Lung (tissue), 12 donors: Measurements from ENCODE around the gene TRPT1. TPM values are rescaled to one million over a fixed set of nuclear protein-coding genes. Genes with fewer than 3 reads are reported as not detected.

Experiments used
- ATAC-seq: fragments of 200-7000 bp; cut with Tn5 transposase; one replicate; pipeline ENCODE4 v1.9.1; 2020; ENCODE audit warnings: moderate number of reproducible peaks; ENCODE audit not compliant: insufficient read depth, low FRiP score
- DNase-seq, 3 donors: peaks; one replicate each; pipeline ENCODE4 v3.0.0-alpha.2; 2013 to 2017
- H3K27ac ChIP-seq, 2 donors: one replicate each; pipeline ENCODE4 v1.5.1; 2013; ENCODE audit warnings: mild to moderate bottlenecking in 2 of 2, moderate library complexity in 2 of 2, control low read depth in 1 of 2, inconsistent platforms in 1 of 2, low read depth in 1 of 2, low read length in 1 of 2
- H3K27me3 ChIP-seq, 3 donors: one replicate each; pipeline ENCODE4 v1.5.1; 2013; ENCODE audit warnings: low read length in 2 of 3; ENCODE audit not compliant: control insufficient read depth in 3 of 3, insufficient read depth in 3 of 3
- H3K36me3 ChIP-seq, 4 donors: one replicate each; pipeline ENCODE4 v1.5.1; 2013; ENCODE audit warnings: low read length in 4 of 4, mild to moderate bottlenecking in 1 of 4, moderate library complexity in 1 of 4; ENCODE audit not compliant: control insufficient read depth in 4 of 4, insufficient read depth in 4 of 4
- H3K4me1 ChIP-seq, 5 donors: one replicate each; pipeline ENCODE4 v1.5.1; 2013; ENCODE audit warnings: low read length in 5 of 5, mild to moderate bottlenecking in 2 of 5, moderate library complexity in 1 of 5; ENCODE audit not compliant: control insufficient read depth in 5 of 5, insufficient read depth in 5 of 5
- H3K4me3 ChIP-seq: one replicate; pipeline ENCODE4 v1.5.1; 2013; ENCODE audit warnings: mild to moderate bottlenecking, control low read depth, moderate library complexity
- H3K9ac ChIP-seq, 2 donors: one replicate each; pipeline ENCODE4 v1.5.1; 2013; ENCODE audit warnings: low read length in 2 of 2, control low read depth in 1 of 2; ENCODE audit not compliant: insufficient read depth in 1 of 2
- H3K9me3 ChIP-seq, 4 donors: one replicate each; pipeline ENCODE4 v1.5.1; 2013; ENCODE audit warnings: low read length in 3 of 4, mild to moderate bottlenecking in 1 of 4, moderate library complexity in 1 of 4; ENCODE audit not compliant: control insufficient read depth in 4 of 4, insufficient read depth in 3 of 4
- whole genome bisulfite sequencing, 2 donors: extraction: QIAGEN DNeasy Blood & Tissue Kit; methylation state at CpG; one replicate each; pipeline ENCODE4 v1.1.7; 2013; 5-methylcytosine and 5-hydroxymethylcytosine counted together
- polyA plus RNA-seq, 2 donors: library from polyadenylated mRNA; stranded (reverse); fragments of 200-250 nt; gene quantifications; one replicate each; pipeline ENCODE4 v1.2.1, GENCODE V29; 2013
- total RNA-seq, 2 donors: library from RNA; depleted of rRNA in 1 of 2; stranded (reverse); fragments of >200 nt in 1 of 2; gene quantifications; one replicate each; pipeline ENCODE4 v1.2.1, GENCODE V29; 2014 to 2021
- TF ChIP-seq, protein P1 (sequence below): IDR thresholded peaks from 2 replicates; pipeline ENCODE4 v1.5.1; 2012; ENCODE audit warnings: mild to moderate bottlenecking; ENCODE audit errors: control extremely low read depth, extremely low read depth
- donor health status: control.
- donor health status: control.
- donor health status: Bipolar disorder and iron deficiency.
- donor health status: healthy.
- donor health status: DM: yes; HTN: yes; CAD: no.

TRPT1 gene
- total and polyA plus RNA-seq, 4 donors: 18.3 to 62.5 (median 34.3) TPM

DNA sequence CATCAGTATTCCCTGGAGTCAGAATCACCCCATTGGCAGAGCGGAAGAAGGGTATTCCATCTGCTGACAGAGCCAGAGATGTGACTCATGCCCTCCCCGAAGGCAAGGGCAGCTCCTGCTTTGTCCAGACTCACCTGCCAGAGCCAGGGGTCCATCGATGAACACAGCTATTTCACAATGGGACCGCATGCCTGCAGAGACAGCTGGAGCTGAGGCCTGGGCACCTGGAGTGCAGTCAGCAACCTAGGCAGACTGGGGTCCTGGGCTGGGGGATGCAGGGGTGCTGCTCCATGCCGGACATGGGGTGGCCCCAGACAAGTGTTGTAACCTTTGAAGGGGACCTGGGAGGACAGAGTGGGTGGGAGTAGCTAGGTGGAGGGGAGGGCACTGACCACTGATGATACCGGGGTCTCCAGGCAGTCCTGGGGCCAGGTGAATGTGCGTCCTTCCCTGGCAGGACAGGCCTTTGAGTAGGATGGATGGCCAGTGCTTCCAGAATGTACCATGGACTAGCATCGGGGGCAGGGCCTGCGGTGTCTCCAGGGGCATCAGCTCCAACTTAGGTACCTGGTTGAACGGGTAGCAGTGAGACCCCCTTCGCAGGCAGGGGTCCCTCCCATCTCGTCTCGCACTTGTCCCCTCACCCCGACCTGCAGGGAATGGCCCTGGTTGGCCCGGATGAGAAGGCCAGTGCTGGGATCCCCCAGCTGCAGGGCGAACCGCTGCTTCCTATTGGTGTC lies 1.7 kb downstream of the TRPT1 start:
- TF ChIP-seq, protein P1, sequence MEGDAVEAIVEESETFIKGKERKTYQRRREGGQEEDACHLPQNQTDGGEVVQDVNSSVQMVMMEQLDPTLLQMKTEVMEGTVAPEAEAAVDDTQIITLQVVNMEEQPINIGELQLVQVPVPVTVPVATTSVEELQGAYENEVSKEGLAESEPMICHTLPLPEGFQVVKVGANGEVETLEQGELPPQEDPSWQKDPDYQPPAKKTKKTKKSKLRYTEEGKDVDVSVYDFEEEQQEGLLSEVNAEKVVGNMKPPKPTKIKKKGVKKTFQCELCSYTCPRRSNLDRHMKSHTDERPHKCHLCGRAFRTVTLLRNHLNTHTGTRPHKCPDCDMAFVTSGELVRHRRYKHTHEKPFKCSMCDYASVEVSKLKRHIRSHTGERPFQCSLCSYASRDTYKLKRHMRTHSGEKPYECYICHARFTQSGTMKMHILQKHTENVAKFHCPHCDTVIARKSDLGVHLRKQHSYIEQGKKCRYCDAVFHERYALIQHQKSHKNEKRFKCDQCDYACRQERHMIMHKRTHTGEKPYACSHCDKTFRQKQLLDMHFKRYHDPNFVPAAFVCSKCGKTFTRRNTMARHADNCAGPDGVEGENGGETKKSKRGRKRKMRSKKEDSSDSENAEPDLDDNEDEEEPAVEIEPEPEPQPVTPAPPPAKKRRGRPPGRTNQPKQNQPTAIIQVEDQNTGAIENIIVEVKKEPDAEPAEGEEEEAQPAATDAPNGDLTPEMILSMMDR: no peak
- 91 to 93% methylated on average over 17 of the region's 17 CpGs for WGBS, 2 donors
- ATAC-seq (no peak), DNase-seq (no peak)
- no peak overlapping the region for H3K9ac ChIP-seq
- no peaks in the 10 kb centered on the region for H3K9me3 ChIP-seq
- H3K4me3 ChIP-seq: no peak overlapping the region
- H3K36me3 ChIP-seq: peaks cover 0 to 34% (median 2%) of the 10 kb centered on the region in 4 donors
- no peak overlapping the region for H3K27ac ChIP-seq
- H3K27me3 ChIP-seq: no peaks in the 10 kb centered on the region
- H3K4me1 ChIP-seq: peaks cover 0 to 22% (median 4%) of the 10 kb centered on the region in 5 donors

DNA sequence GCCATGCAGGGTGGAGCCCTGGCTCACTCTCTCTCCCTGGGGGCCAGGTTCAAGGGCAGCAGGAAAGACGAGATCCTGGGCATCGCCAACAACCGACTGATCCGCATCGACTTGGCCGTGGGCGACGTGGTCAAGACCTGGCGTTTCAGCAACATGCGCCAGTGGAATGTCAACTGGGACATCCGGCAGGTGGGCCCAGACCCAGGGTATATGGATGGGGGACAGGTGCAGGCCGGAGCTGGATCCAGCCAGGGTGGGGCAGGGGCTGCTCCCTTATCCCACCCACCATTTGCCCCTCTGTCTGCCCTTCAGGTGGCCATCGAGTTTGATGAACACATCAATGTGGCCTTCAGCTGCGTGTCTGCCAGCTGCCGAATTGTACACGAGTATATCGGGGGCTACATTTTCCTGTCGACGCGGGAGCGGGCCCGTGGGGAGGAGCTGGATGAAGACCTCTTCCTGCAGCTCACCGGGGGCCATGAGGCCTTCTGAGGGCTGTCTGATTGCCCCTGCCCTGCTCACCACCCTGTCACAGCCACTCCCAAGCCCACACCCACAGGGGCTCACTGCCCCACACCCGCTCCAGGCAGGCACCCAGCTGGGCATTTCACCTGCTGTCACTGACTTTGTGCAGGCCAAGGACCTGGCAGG lies 2.9 kb downstream of the TRPT1 start:
- 87% methylated on average over 24 of the region's 24 CpGs for WGBS, 2 donors
- DNase-seq (no peak), ATAC-seq (no peak)
- Histone ChIP-seq H3K27ac (no peak overlapping the region), H3K4me3 (no peak overlapping the region), H3K27me3 (no peaks in the 10 kb centered on the region), H3K9ac (no peak overlapping the region), H3K4me1 (peaks cover 0 to 24% (median 4%) of the 10 kb centered on the region in 5 donors), H3K9me3 (no peaks in the 10 kb centered on the region), H3K36me3 (peaks cover 0 to 38% (median 2%) of the 10 kb centered on the region in 4 donors)
- TF ChIP-seq, protein P1: no peak

DNA sequence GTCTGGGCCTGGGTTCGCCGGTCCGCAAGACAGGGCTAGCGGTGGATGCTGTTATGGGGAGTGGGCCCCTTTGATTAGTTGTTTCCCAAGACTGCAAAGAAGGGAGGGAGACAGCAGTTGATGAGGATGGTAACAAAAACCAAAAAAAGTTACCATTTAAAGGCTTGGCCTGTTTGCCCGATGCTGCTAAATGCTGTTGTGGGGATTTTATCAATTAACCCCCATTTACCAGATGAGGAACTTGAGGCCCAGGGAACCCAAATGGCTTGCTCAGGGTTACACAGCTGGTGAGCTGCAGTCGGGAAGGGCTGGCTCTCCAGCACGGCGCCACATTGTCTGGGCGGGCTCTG lies 3.4 kb downstream of the TRPT1 start:
- no peaks in the 10 kb centered on the region for H3K27me3 ChIP-seq
- H3K9ac ChIP-seq: no peak overlapping the region
- H3K4me3 ChIP-seq: no peak overlapping the region
- DNase-seq (no peak), ATAC-seq (no peak)
- no peaks in the 10 kb centered on the region for H3K9me3 ChIP-seq
- TF ChIP-seq, protein P1: no peak
- 78 to 85% methylated on average over 9 of the region's 9 CpGs for WGBS, 2 donors
- H3K36me3 ChIP-seq: peaks cover 0 to 39% (median 2%) of the 10 kb centered on the region in 4 donors
- H3K4me1 ChIP-seq: peaks cover 0 to 23% (median 4%) of the 10 kb centered on the region in 5 donors
- no peak overlapping the region for H3K27ac ChIP-seq
